H7 (cell line): ENCODE data around the gene EPB42. TPM values are rescaled to one million over a fixed set of nuclear protein-coding genes. Genes with fewer than 3 reads are reported as not detected.
"Not testable (repeated sequence)": the region's sequence is repeated elsewhere in the genome, so short reads cannot be mapped to it uniquely, and the experiment has no call there.

Source experiments
- DNase-seq: peaks from one replicate; pipeline ENCODE4 v3.0.0; 2012
- H3K27me3 ChIP-seq: 2 replicates; pipeline ENCODE4 v1.6.0; 2011; ENCODE audit warnings: mild to moderate bottlenecking, low read length; ENCODE audit not compliant: control insufficient read depth, insufficient read depth
- H3K36me3 ChIP-seq: replicated peaks from 2 replicates; pipeline ENCODE4 v1.5.1; 2011; ENCODE audit warnings: low read length; ENCODE audit not compliant: control insufficient read depth, insufficient read depth
- H3K4me3 ChIP-seq: 2 replicates; pipeline ENCODE4 v1.5.1; 2011; ENCODE audit warnings: low read depth, mild to moderate bottlenecking, control low read depth, low read length, moderate library complexity; ENCODE audit not compliant: insufficient read depth
- total RNA-seq: library from RNA; depleted of rRNA; stranded (reverse); fragments of >200 nt; shearing (Covaris generic); gene quantifications from 2 replicates; pipeline ENCODE4 v1.2.3, GENCODE V29; 2014; rRNA removed

EPB42 gene
- total RNA-seq, 1 experiment from 2014 or later = not detected

- not testable (repeated sequence) for H3K27me3 ChIP-seq, DNase-seq, H3K36me3 ChIP-seq, H3K4me3 ChIP-seq
These were observed 53.6 kb downstream of the EPB42 start for GRCh38 chr15:43167261-43167660.

GRCh38 chr15:43165801-43166325, 55.0 kb downstream of the EPB42 start:
- no peak for DNase-seq
- H3K36me3 ChIP-seq = peaks cover 1% of the 10 kb centered on the region; the same call in 1 of the 2 replicates
- no peaks in the 10 kb centered on the region for H3K27me3 ChIP-seq
- no peak overlapping the region for H3K4me3 ChIP-seq

GRCh38 chr15:43153269-43153668, 67.5 kb downstream of the EPB42 start:
- Histone ChIP-seq H3K4me3 (no peak overlapping the region), H3K27me3 (no peaks in the 10 kb centered on the region), H3K36me3 (no peaks in the 10 kb centered on the region)
- no peak for DNase-seq

GRCh38 chr15:43151688-43152087, 69.1 kb downstream of the EPB42 start:
- no peaks in the 10 kb centered on the region for H3K36me3 ChIP-seq
- no peak for DNase-seq
- H3K27me3 ChIP-seq = no peaks in the 10 kb centered on the region
- no peak overlapping the region for H3K4me3 ChIP-seq

- Histone ChIP-seq H3K36me3 (no peaks in the 10 kb centered on the region), H3K27me3 (no peaks in the 10 kb centered on the region), H3K4me3 (no peak overlapping the region)
- DNase-seq = no peak
These were observed 70.5 kb downstream of the EPB42 start for GRCh38 chr15:43150191-43150929.

Other genes with a start within 250 kb of the EPB42 start
- 13.0 and 16.3 TPM in 2 replicates for gene UBR1, start 115.0 kb downstream of the EPB42 start, total RNA-seq
- 1.8 and 4.8 TPM in 2 replicates for gene TMEM62, start 87.4 kb downstream of the EPB42 start, total RNA-seq
- 49.7 and 51.3 TPM in 2 replicates for gene CCNDBP1, start 35.6 kb downstream of the EPB42 start, total RNA-seq
- gene TGM5, start 45.9 kb upstream of the EPB42 start, total RNA-seq = not detected in 2 replicates
- not detected in 2 replicates for gene TGM7, start 81.2 kb upstream of the EPB42 start, total RNA-seq
- 5.8 and 10.3 TPM in 2 replicates for gene LCMT2, start 109.6 kb upstream of the EPB42 start, total RNA-seq
- gene ZSCAN29, start 150.0 kb upstream of the EPB42 start, total RNA-seq = 34.5 and 38.0 TPM in 2 replicates
- 15.5 and 19.1 TPM in 2 replicates for gene TUBGCP4, start 150.1 kb upstream of the EPB42 start, total RNA-seq